ENCODE results near the gene GCN1.

Gene GCN1

GRCh38 chr12:120139958-120140357 is 54.6 kb downstream of the GCN1 start:
- DNase-seq (ENCODE audit: low read depth) = no peak

GRCh38 chr12:120138366-120138765 is 56.1 kb downstream of the GCN1 start:
- no peak for DNase-seq (ENCODE audit: low read depth)

GRCh38 chr12:120137833-120138232 is 56.7 kb downstream of the GCN1 start:
- no peak for DNase-seq (ENCODE audit: low read depth)

GRCh38 chr12:120136093-120136770 is 58.3 kb downstream of the GCN1 start:
- DNase-seq (ENCODE audit: low read depth) = no peak

GRCh38 chr12:120134307-120134980 is 60.1 kb downstream of the GCN1 start:
- DNase-seq (ENCODE audit: low read depth) = no peak

GRCh38 chr12:120132863-120133385 is 61.6 kb downstream of the GCN1 start:
- DNase-seq (ENCODE audit: low read depth) = no peak

GRCh38 chr12:120132054-120132836 is 62.3 kb downstream of the GCN1 start:
- DNase-seq (ENCODE audit: low read depth) = no peak

GRCh38 chr12:120131116-120131515 is 63.4 kb downstream of the GCN1 start:
- no peak for DNase-seq (ENCODE audit: low read depth)

- no peak for DNase-seq (ENCODE audit: low read depth)
Measured at GRCh38 chr12:120130011-120130410, 64.5 kb downstream of the GCN1 start.

- peak; percentile 26 for DNase-seq (ENCODE audit: low read depth)
Measured at GRCh38 chr12:120126635-120127005, 67.9 kb downstream of the GCN1 start.

- DNase-seq (ENCODE audit: low read depth) = no peak
Measured at GRCh38 chr12:120125792-120126634, 68.5 kb downstream of the GCN1 start.

- no peak for DNase-seq (ENCODE audit: low read depth)
Measured at GRCh38 chr12:120125029-120125428, 69.5 kb downstream of the GCN1 start.

- no peak for DNase-seq (ENCODE audit: low read depth)
Measured at GRCh38 chr12:120121766-120122293, 72.7 kb downstream of the GCN1 start.

- DNase-seq (ENCODE audit: low read depth) = no peak
Measured at GRCh38 chr12:120121343-120121742, 73.2 kb downstream of the GCN1 start.

GRCh38 chr12:120119271-120119973 is 75.1 kb downstream of the GCN1 start:
- no peak for DNase-seq (ENCODE audit: low read depth)

GRCh38 chr12:120118321-120119061 is 76.0 kb downstream of the GCN1 start:
- DNase-seq (ENCODE audit: low read depth) = peak; percentile 84

- no peak for DNase-seq (ENCODE audit: low read depth)
Measured at GRCh38 chr12:120117961-120118320, 76.6 kb downstream of the GCN1 start.

GRCh38 chr12:120116792-120117651 is 77.5 kb downstream of the GCN1 start:
- no peak for DNase-seq (ENCODE audit: low read depth)

- DNase-seq (ENCODE audit: low read depth) = no peak
Measured at GRCh38 chr12:120116441-120116791, 78.1 kb downstream of the GCN1 start, which contains the start of gene RAB35. RAB35 (minus strand) TSS chr12:120116753; CDS start chr12:120116650, 103 bp downstream.

All from GM04503 (cell line).